ENCODE results near the gene ZNF804B.

The ZNF804B gene

DNA sequence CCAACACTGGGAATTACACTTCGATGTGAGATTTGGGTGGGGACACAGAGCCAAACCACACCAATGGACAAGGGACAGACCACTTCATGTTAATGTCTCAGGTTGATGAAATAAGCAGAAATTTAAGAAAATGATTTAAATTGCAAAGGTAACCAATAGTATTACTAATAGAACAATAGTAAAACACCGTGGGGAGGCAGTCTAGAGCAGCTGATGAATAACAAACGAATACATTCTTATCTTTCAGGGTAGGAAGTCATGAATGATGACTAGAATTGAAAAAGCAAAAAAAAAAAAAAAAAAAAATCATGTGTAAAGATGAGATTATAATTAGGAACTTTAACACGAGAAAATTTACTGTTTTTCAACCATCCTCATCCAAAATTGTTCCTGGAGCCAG is 207.9 kb downstream of the ZNF804B start:
- no peak for DNase-seq (ENCODE audit: low read depth in 2 of 2)

DNA sequence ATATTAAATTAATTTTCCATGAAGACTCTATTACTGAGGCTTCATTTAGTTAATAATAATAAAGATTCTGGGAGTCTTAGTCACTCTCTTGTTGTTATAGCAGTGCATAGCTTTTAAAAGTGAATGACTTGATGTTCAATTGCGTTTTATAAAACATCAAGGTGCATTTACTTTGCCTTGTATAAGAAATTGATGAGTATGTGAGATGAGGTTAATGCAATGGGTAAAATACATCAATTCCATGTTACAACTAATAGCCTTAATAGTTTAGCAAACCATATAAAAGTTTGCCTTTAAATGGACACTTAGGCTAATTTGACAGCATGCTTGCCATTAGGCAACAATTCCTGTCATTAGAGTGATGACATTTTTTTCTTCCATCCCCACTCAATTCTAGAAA is 209.7 kb downstream of the ZNF804B start:
- no peak for DNase-seq (ENCODE audit: low read depth in 2 of 2)

GRCh38 chr7:88985295-88985694 is 225.8 kb downstream of the ZNF804B start:
- DNase-seq (ENCODE audit: low read depth in 2 of 2): no peak

- DNase-seq (ENCODE audit: low read depth in 2 of 2): no peak
Measured at GRCh38 chr7:89001306-89001705, 241.8 kb downstream of the ZNF804B start.

GRCh38 chr7:89002981-89003956 is 243.8 kb downstream of the ZNF804B start:
- no peak for DNase-seq (ENCODE audit: low read depth in 2 of 2)

GRCh38 chr7:89012016-89012415 is 252.5 kb downstream of the ZNF804B start:
- DNase-seq (ENCODE audit: low read depth in 2 of 2): no peak

- DNase-seq (ENCODE audit: low read depth in 2 of 2): no peak
Measured at GRCh38 chr7:89017695-89018094, 258.2 kb downstream of the ZNF804B start.

GRCh38 chr7:89021741-89022140 is 262.2 kb downstream of the ZNF804B start:
- DNase-seq (ENCODE audit: low read depth in 2 of 2): no peak

DNA sequence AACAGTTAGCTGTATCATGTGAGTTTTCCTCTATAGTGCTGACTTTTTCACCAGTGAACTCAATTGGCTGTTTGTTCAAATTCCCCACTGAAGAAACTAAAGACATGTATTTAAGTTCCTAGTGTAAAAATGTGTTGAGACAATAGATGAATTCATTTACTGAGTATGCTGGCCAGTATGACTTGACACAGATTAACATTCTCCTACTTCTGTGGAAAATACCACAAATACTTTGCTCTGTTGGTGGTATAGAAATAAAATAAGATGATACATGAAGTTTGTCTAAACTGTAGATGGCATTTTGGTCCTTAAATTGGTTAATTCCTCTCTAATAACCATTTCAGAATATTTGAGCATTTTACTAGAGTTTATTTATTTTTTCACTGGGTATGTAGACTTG is 263.7 kb downstream of the ZNF804B start:
- no peak for DNase-seq (ENCODE audit: low read depth in 2 of 2)

DNA sequence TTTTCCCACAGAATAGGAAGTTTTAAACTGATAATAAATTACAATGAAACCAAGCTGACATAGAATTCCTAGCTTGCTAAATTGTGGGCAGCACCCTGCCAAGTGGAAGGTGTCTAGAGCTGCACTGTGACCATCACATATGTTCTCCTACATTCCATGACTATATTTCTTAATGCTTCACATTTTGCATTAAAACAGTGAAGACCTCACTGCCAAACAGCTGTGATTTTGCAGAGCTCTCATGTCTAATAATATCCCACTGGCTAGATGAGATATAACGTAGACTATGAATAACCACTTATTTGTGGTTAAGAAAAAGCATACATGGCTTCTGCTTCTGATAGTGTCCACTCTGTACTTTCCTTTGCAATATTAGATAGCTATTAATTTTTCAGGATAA is 264.4 kb downstream of the ZNF804B start:
- DNase-seq (ENCODE audit: low read depth in 2 of 2): no peak

GRCh38 chr7:89027781-89028180 is 268.3 kb downstream of the ZNF804B start:
- no peak for DNase-seq (ENCODE audit: low read depth in 2 of 2)

- DNase-seq (ENCODE audit: low read depth in 2 of 2): no peak
Measured at GRCh38 chr7:89028319-89028718, 268.8 kb downstream of the ZNF804B start.

- DNase-seq (ENCODE audit: low read depth in 2 of 2): no peak
Measured at GRCh38 chr7:89029864-89030263, 270.4 kb downstream of the ZNF804B start.

- no peak for DNase-seq (ENCODE audit: low read depth in 2 of 2)
Measured at GRCh38 chr7:89041240-89041639, 281.7 kb downstream of the ZNF804B start.

DNA sequence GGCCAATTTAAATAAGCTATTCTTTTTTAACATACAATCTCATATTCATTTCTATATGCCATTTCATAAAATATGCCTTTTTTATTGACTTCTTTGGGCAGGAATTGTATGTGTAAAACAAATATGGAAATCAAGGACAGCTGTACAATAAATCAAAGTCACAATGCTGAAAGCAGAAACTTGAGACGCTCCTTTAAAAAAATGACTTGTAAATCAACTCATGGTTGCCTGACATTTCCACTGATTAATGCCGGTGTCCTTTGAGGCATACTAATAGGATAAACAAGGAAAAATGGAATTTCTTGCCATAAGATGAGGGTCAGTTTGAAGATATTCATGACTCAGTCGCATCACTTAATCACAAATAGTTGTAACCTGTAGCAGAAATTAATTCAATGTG is 283.4 kb downstream of the ZNF804B start:
- no peak for DNase-seq (ENCODE audit: low read depth in 2 of 2)

- DNase-seq (ENCODE audit: low read depth in 2 of 2): no peak
Measured at GRCh38 chr7:89049043-89049442, 289.5 kb downstream of the ZNF804B start.

GRCh38 chr7:89053130-89053529 is 293.6 kb downstream of the ZNF804B start:
- no peak for DNase-seq (ENCODE audit: low read depth in 2 of 2)

- no peak for DNase-seq (ENCODE audit: low read depth in 2 of 2)
Measured at GRCh38 chr7:89054361-89054760, 294.9 kb downstream of the ZNF804B start.

DNA sequence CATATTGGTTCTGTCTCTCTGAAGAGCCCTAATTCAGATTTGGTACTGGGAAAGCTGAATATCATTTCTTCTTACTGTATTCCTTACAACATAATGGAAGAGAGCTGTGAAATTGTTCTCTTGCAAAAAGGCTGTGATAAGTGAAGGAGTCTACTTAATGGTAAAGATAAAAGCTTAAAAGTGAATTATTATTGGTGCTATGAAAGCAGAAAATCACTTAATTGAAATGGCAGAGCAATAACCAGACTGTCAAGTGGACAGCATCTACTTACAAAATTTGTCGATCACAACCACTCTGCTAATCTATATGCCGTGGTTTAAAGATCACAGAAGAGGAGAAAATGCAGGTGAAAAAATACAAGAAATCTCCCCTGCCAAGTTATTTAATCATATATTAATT is 300.7 kb downstream of the ZNF804B start:
- no peak for DNase-seq (ENCODE audit: low read depth in 2 of 2)

GRCh38 chr7:89064831-89065230 is 305.3 kb downstream of the ZNF804B start:
- no peak for DNase-seq (ENCODE audit: low read depth in 2 of 2)

GRCh38 chr7:89067048-89067447 is 307.5 kb downstream of the ZNF804B start:
- no peak for DNase-seq (ENCODE audit: low read depth in 2 of 2)

DNA sequence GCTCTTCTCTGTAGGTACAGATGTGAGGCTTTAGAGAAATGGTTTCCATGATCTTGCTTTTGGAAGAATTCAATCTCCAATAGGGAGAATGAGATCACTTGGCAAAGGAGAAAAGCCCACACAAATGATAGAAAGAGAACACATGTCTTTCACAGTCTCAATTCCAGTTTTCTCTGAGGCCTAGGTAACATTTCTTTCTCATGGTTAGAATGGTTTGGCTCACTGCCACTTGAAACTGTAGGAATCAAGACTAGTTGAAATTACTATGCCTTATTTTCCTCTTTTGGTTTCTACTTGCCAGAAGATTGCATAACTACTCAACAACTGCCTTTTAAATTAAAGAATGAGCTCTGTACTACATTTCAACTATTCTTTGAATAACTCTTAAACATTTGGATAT is 312.6 kb downstream of the ZNF804B start:
- no peak for DNase-seq (ENCODE audit: low read depth in 2 of 2)

- DNase-seq (ENCODE audit: low read depth in 2 of 2): no peak
Measured at GRCh38 chr7:89073776-89074175, 314.3 kb downstream of the ZNF804B start.

- no peak for DNase-seq (ENCODE audit: low read depth in 2 of 2)
Measured at GRCh38 chr7:89077992-89078391, 318.5 kb downstream of the ZNF804B start.

All from stimulated activated CD8-positive, alpha-beta memory T cell treated with anti-CD3 and anti-CD28 coated beads, Interleukin-2, amount 100 ng/mL, for 48 hours (primary cell).